Hepatocyte (in vitro differentiated cells): Measurements from ENCODE around the gene LRRD1.

Source experiments
- CTCF ChIP-seq: fragments of 200-600 bp; sonication (generic); IDR thresholded peaks from 2 replicates; pipeline ENCODE4 v1.5.1; 2016; ENCODE audit warnings: antibody characterized with exemption, mild to moderate bottlenecking; ENCODE audit not compliant: poor library complexity
- EZH2 ChIP-seq: fragments of 200-600 bp; sonication (generic); IDR thresholded peaks from 2 replicates; pipeline ENCODE4 v1.6.1; 2016; ENCODE audit warnings: antibody characterized with exemption, mild to moderate bottlenecking, borderline replicate concordance
- EZH2phosphoT487 ChIP-seq: fragments of 200-600 bp; sonication (generic); IDR thresholded peaks from one replicate; pipeline ENCODE4 v1.6.1; 2018; ENCODE audit warnings: antibody characterized with exemption, mild to moderate bottlenecking, low read depth, moderate library complexity; ENCODE audit not compliant: unreplicated experiment, severe bottlenecking

- TF ChIP-seq CTCF (no peak), EZH2 (no peak), EZH2phosphoT487 (no peak)
Observed at GRCh38 chr7:92131093-92131492, 47.8 kb downstream of the LRRD1 start.
